Smooth muscle cell (in vitro differentiated cells): ENCODE measurements around the gene KHK. TPM values are rescaled to one million over a fixed set of nuclear protein-coding genes. Genes with fewer than 3 reads are reported as not detected.

Experiments used
- DNase-seq: peaks from one replicate; lab custom pipeline; 2025; ENCODE audit not compliant: unreplicated experiment; lab: John Stamatoyannopoulos, UW
- H2AFZ ChIP-seq: fragments of 200-600 bp; sonication (generic); 2 replicates; pipeline ENCODE4 v1.6.0; 2016; ENCODE audit warnings: antibody characterized with exemption, low read depth, mild to moderate bottlenecking
- H3F3A ChIP-seq: fragments of 200-600 bp; sonication (generic); 2 replicates; pipeline ENCODE4 v1.6.0; 2017; ENCODE audit warnings: antibody characterized with exemption, low read depth
- H3K27ac ChIP-seq: fragments of 200-600 bp; sonication (generic); 2 replicates; pipeline ENCODE4 v1.5.1; 2016; ENCODE audit warnings: low read depth, mild to moderate bottlenecking
- H3K27me3 ChIP-seq: fragments of 200-600 bp; sonication (generic); 2 replicates; pipeline ENCODE4 v1.6.1; 2016; ENCODE audit warnings: low read depth, mild to moderate bottlenecking
- H3K36me3 ChIP-seq: fragments of 200-600 bp; sonication (generic); 2 replicates; pipeline ENCODE4 v1.5.1; 2016; ENCODE audit warnings: low read depth
- H3K4me1 ChIP-seq: fragments of 200-600 bp; sonication (generic); 2 replicates; pipeline ENCODE4 v1.5.1; 2016; ENCODE audit warnings: low read depth
- H3K4me2 ChIP-seq: fragments of 200-600 bp; sonication (generic); 2 replicates; pipeline ENCODE4 v1.6.0; 2016; ENCODE audit warnings: mild to moderate bottlenecking
- H3K4me3 ChIP-seq: fragments of 200-600 bp; sonication (generic); 2 replicates; pipeline ENCODE4 v1.5.1; 2016; ENCODE audit warnings: mild to moderate bottlenecking
- H3K79me2 ChIP-seq: fragments of 200-600 bp; sonication (generic); 2 replicates; pipeline ENCODE4 v1.6.0; 2016; ENCODE audit warnings: low read depth, mild to moderate bottlenecking
- H3K9ac ChIP-seq: fragments of 200-600 bp; sonication (generic); 2 replicates; pipeline ENCODE4 v1.6.0; 2016; ENCODE audit warnings: low read depth
- H3K9me3 ChIP-seq: fragments of 200-600 bp; sonication (generic); replicated peaks from 2 replicates; pipeline ENCODE4 v1.5.1; 2016; ENCODE audit warnings: low read depth
- H4K20me1 ChIP-seq: fragments of 200-600 bp; sonication (generic); 2 replicates; pipeline ENCODE4 v1.6.0; 2016; ENCODE audit warnings: low read depth
- CTCF ChIP-seq: fragments of 200-600 bp; sonication (generic); IDR thresholded peaks from 2 replicates; pipeline ENCODE4 v1.5.1; 2017; ENCODE audit warnings: borderline replicate concordance, mild to moderate bottlenecking, antibody characterized with exemption; ENCODE audit not compliant: insufficient read depth, poor library complexity, severe bottlenecking
- WGBS: methylation state at CpG from one replicate; pipeline ENCODE4 v1.1.7; 2016; ENCODE audit warnings: low lambda C conversion rate; 5-methylcytosine and 5-hydroxymethylcytosine counted together
- polyA plus RNA-seq: library from polyadenylated mRNA; unstranded; fragments of >200 nt; fragmentation: Nextera tagmentation; extraction: Ambion mirVana; gene quantifications from 2 replicates; pipeline ENCODE4 v1.2.1, GENCODE V29; 2016
- total RNA-seq: library from RNA; depleted of rRNA; stranded (reverse); fragments of >200 nt; gene quantifications from 2 replicates; pipeline ENCODE4 v1.2.3, GENCODE V29; 2014

KHK gene
- total and polyA plus RNA-seq, 2 experiments from 2014 or later: 0.27 to 1.6 TPM

DNA sequence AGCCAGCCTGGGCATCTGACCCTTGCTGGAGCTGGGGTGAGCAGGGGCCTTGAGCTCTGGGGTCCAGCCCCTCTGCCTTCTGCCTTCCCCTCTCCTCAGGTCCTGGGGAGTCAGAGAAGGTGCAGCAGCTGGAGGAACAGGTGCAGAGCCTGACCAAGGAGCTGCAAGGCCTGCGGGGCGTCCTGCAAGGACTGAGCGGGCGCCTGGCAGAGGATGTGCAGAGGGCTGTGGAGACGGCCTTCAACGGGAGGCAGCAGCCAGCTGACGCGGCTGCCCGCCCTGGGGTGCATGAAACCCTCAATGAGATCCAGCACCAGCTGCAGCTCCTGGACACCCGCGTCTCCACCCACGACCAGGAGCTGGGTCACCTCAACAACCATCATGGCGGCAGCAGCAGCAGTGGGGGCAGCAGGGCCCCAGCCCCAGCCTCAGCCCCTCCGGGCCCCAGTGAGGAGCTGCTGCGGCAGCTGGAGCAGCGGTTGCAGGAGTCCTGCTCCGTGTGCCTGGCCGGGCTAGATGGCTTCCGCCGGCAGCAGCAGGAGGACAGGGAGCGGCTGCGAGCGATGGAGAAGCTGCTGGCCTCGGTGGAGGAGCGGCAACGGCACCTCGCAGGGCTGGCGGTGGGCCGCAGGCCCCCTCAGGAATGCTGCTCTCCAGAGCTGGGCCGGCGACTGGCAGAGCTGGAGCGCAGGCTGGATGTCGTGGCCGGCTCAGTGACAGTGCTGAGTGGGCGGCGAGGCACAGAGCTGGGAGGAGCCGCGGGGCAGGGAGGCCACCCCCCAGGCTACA lies 4.4 kb upstream of the KHK start:
- Histone ChIP-seq H3K4me2 (no peak overlapping the region), H4K20me1 (peaks cover 33% of the 10 kb centered on the region), H3K27me3 (no peaks in the 10 kb centered on the region), H3K79me2 (peaks cover 23% of the 10 kb centered on the region), H3K9ac (no peak overlapping the region), H3K27ac (no peak overlapping the region), H3F3A (peaks cover 24% of the 10 kb centered on the region), H2AFZ (no peak overlapping the region), H3K9me3 (no peaks in the 10 kb centered on the region), H3K4me1 (peaks cover 22% of the 10 kb centered on the region), H3K4me3 (no peak overlapping the region), H3K36me3 (no peaks in the 10 kb centered on the region)
- WGBS: 84% methylated on average over 33 of the region's 38 CpGs
- no peak for TF ChIP-seq CTCF
- no peak for DNase-seq

- DNase-seq: no peak
- H3K9ac ChIP-seq: no peak overlapping the region
- H3K4me1 ChIP-seq: peaks cover 22% of the 10 kb centered on the region
- TF ChIP-seq CTCF: no peak
- H3K36me3 ChIP-seq: no peaks in the 10 kb centered on the region
- H3K4me3 ChIP-seq: no peak overlapping the region
- WGBS: 90% methylated on average over 26 of the region's 27 CpGs
- H2AFZ ChIP-seq: no peak overlapping the region
- H3K27me3 ChIP-seq: no peaks in the 10 kb centered on the region
- H3K27ac ChIP-seq: no peak overlapping the region
- no peaks in the 10 kb centered on the region for H3K9me3 ChIP-seq
- H3K79me2 ChIP-seq: peaks cover 23% of the 10 kb centered on the region
- H4K20me1 ChIP-seq: peaks cover 33% of the 10 kb centered on the region
- H3F3A ChIP-seq: peaks cover 22% of the 10 kb centered on the region
- no peak overlapping the region for H3K4me2 ChIP-seq
Observed at GRCh38 chr2:27082773-27083409, 3.7 kb upstream of the KHK start.

DNA sequence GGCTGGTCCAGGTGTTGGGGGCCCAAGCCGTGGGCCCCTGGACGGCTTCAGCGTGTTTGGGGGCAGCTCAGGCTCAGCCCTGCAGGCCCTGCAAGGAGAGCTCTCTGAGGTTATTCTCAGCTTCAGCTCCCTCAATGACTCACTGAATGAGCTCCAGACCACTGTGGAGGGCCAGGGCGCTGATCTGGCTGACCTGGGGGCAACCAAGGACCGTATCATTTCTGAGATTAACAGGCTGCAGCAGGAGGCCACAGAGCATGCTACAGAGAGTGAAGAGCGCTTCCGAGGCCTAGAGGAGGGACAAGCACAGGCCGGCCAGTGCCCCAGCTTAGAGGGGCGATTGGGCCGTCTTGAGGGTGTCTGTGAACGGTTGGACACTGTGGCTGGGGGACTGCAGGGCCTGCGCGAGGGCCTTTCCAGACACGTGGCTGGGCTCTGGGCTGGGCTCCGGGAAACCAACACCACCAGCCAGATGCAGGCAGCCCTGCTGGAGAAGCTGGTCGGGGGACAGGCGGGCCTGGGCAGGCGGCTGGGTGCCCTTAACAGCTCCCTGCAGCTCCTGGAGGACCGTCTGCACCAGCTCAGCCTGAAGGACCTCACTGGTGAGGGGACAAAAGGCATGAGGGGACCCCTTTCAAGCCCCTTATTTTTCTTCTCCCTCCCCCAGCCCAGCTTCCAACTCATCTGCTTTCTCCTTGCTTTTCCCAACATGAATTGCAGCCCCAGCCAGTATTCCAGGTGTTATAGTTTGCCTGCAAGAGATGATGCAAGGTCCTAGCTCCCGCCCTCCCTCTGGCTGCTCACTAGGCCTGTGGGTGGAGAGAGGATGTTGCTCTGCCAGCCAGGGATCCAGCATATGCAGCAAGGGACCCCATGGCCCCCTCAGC lies 2.9 kb upstream of the KHK start:
- no peak overlapping the region for H3K4me2 ChIP-seq
- DNase-seq: no peak
- H3K4me3 ChIP-seq: no peak overlapping the region
- H3K27ac ChIP-seq: no peak overlapping the region
- no peak for TF ChIP-seq CTCF
- peaks cover 33% of the 10 kb centered on the region for H4K20me1 ChIP-seq
- H3K36me3 ChIP-seq: no peaks in the 10 kb centered on the region
- no peak overlapping the region for H2AFZ ChIP-seq
- WGBS: 80% methylated on average over 20 of the region's 20 CpGs
- peaks cover 21% of the 10 kb centered on the region for H3F3A ChIP-seq
- H3K4me1 ChIP-seq: peaks cover 18% of the 10 kb centered on the region
- H3K27me3 ChIP-seq: no peaks in the 10 kb centered on the region
- H3K79me2 ChIP-seq: peaks cover 20% of the 10 kb centered on the region
- H3K9me3 ChIP-seq: no peaks in the 10 kb centered on the region
- no peak overlapping the region for H3K9ac ChIP-seq
